GM12801 (cell line): Measurements from ENCODE around the gene ST3GAL3.

Source experiments
- TF ChIP-seq, protein P1 (sequence below): IDR thresholded peaks from one replicate; pipeline ENCODE4 v1.5.1; 2011; ENCODE audit warnings: control low read depth; ENCODE audit not compliant: insufficient read length; ENCODE audit errors: extremely low read depth

ST3GAL3 gene

DNA sequence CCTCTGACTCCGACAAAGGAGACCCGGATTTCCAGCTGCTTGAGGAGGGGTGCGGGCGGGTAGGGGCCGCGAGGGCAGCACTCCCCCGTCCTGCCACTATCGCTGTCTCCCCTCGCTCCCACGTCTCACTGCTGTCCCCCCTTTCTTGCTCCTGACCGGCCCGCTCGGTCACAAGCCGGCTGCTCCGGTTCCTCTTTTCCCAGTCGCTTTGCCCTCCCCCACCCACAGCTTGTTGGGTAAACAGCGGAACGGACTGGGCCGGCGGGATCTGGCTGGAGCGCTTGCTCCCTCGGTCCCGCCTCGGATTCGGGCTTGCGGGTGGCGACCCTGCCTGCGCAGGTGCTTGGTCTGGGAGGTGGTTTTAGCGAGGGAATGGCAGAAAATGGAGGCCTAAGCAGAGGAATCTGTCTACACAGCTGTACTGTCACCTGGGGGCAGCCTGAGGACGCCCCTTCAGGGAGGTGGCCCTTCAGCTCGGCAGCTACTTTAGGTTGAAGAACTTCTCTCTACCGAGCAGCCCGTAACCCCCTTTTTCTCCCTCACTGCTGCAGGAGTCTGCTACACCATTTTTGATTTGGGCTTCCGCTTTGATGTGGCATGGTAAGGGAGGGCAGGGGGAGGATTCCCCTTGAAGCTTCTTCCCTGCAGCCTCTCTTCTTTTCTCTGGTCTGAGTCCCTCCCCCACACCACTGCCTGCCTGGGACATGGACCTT lies 268.1 kb downstream of the ST3GAL3 start:
- TF ChIP-seq, protein P1, sequence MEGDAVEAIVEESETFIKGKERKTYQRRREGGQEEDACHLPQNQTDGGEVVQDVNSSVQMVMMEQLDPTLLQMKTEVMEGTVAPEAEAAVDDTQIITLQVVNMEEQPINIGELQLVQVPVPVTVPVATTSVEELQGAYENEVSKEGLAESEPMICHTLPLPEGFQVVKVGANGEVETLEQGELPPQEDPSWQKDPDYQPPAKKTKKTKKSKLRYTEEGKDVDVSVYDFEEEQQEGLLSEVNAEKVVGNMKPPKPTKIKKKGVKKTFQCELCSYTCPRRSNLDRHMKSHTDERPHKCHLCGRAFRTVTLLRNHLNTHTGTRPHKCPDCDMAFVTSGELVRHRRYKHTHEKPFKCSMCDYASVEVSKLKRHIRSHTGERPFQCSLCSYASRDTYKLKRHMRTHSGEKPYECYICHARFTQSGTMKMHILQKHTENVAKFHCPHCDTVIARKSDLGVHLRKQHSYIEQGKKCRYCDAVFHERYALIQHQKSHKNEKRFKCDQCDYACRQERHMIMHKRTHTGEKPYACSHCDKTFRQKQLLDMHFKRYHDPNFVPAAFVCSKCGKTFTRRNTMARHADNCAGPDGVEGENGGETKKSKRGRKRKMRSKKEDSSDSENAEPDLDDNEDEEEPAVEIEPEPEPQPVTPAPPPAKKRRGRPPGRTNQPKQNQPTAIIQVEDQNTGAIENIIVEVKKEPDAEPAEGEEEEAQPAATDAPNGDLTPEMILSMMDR: no peak

DNA sequence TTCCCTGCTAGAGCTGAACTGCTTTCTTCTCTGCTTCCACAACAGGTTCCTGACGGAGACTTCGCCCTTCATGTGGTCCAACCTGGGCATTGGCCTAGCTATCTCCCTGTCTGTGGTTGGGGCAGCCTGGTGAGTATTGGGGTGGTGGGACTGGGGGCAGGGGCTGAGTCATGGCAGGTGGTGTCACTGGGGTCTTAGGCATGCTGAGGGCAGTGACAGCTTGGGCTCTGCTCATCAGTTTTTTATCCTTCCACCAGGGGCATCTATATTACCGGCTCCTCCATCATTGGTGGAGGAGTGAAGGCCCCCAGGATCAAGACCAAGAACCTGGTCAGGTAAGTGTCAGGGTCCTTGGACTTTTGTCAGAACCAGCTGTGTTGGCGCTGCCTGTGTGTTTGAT lies 268.7 kb downstream of the ST3GAL3 start:
- TF ChIP-seq, protein P1: no peak

DNA sequence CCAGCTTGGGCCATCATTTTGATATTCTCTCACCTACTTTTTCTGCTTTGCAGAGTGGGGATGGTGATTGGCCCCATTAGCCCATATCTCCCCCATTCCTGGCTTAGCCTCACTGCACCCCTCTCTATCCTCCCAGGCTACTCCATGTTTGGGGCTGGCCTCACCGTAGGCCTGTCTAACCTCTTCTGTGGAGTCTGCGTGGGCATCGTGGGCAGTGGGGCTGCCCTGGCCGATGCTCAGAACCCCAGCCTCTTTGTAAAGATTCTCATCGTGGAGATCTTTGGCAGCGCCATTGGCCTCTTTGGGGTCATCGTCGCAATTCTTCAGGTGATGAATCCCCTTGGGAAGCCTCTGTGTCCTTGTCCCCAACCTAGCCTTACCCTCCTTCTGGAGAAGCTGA lies 269.6 kb downstream of the ST3GAL3 start:
- TF ChIP-seq, protein P1: no peak

DNA sequence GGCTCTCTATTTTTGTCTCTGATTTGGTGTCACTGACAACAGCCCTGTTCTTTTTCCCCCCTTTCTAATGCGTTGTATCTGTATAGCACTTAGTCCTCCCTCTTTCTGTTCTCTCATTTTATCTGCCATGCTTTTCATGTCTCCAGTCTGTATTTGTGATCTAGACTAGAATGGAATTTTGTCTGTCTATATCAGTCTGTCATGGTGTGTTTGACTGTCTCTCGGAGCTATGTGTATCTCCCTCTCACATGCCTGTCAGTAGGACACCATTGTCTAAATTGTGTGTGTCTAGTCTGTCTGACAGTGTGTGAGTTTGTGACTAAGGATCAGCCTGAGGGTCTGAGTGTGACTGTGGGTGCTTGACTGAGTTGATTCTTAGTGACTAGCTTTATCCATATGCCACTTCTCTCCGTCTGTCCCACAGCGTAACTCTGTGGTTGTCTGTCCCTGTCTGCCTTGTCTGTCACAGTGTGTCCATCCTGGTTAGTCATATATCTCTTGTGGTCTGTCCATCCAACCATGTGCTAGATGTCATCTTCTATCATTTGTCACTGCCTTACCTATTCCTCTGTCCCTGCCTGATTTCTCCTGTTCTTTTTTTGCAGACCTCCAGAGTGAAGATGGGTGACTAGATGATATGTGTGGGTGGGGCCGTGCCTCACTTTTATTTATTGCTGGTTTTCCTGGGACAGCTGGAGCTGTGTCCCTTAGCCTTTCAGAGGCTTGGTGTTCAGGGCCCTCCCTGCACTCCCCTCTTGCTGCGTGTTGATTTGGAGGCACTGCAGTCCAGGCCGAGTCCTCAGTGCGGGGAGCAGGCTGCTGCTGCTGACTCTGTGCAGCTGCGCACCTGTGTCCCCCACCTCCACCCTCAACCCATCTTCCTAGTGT lies 270.3 kb downstream of the ST3GAL3 start:
- TF ChIP-seq, protein P1: no peak

DNA sequence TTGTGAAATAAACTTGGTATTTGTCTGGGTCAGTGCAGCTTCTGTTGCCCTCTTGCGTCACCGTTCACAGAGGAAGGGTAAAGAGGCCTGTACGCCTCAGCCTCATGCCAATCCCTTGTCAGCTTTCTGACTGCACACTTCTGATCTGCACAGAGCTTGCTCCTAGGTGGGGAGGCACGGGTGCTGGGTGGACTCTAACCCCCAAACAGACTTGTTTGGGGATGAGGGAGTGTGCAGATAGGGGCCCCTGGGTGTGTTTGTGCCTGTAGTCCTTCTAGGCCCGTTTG lies 270.9 kb downstream of the ST3GAL3 start:
- TF ChIP-seq, protein P1: no peak

DNA sequence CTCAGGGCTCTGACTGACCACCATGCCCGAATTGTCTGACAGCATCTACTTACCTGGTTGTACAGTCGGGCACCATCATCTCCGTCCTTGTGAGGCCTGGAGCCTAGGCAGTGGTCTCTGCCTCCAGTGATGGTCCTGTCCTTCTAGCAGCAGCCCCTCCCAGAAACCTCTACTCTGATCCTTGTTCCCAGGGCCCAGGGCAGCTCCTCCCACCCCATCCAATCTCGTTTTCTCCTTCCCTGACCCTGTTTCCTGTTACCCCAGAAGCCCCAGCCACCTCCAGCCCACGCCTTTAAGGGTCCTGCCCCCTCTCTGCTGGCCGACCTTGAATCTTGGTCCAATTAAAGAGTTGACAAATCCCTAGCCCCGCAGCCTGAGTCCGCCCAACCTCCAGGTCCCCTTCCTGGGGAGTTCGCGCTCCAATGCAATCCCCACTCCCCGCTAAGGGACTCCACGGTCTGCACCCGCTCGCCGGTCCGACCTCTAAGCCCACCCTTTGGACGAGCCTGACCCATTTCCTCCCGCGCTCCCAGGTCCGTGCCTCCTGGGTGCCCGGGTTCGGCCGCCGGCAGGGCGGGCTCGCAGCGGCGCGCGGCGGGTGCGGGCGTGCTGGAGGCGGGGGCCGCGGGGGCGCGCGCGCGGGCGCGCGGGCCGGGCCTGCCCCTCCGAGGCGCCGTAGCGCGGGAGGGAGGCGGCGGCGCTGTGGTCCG lies 271.4 kb downstream of the ST3GAL3 start, which contains the start of gene B4GALT2:
Gene B4GALT2, plus strand, starts transcription at position 660 of the 710 bp plus-strand sequence. CDS start 1,951 bp downstream, outside the sequence.
- TF ChIP-seq, protein P1: no peak

DNA sequence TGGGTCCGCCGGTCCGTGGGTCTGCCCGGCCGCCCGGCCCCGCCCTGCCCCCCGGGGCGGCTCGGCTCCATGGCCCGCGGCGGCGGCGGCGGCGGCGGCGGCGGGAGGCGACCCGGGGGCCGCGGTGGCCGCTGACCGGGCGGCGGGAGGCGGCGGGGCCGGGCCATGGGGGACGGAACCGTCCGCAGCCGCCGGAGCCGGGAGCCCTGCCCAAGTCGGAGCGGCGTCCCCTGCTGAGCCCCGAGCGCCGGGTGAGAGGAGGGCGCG lies 271.9 kb downstream of the ST3GAL3 start:
- TF ChIP-seq, protein P1: no peak
